Effector CD4-positive, alpha-beta T cell (primary cell): Measurements from ENCODE around the gene TRIM36. TPM values are rescaled to one million over a fixed set of nuclear protein-coding genes. Genes with fewer than 3 reads are reported as not detected.
A peak's percentile ranks its signal among the peaks of the same experiment; 100 is the strongest.

Source experiments
- DNase-seq: peaks from one replicate; pipeline ENCODE4 v3.0.0-alpha.2; 2020
- total RNA-seq: gene quantifications from one replicate; lab custom pipeline; 2026; lab: John Stamatoyannopoulos, UW

Gene TRIM36
- not detected for total RNA-seq

DNA sequence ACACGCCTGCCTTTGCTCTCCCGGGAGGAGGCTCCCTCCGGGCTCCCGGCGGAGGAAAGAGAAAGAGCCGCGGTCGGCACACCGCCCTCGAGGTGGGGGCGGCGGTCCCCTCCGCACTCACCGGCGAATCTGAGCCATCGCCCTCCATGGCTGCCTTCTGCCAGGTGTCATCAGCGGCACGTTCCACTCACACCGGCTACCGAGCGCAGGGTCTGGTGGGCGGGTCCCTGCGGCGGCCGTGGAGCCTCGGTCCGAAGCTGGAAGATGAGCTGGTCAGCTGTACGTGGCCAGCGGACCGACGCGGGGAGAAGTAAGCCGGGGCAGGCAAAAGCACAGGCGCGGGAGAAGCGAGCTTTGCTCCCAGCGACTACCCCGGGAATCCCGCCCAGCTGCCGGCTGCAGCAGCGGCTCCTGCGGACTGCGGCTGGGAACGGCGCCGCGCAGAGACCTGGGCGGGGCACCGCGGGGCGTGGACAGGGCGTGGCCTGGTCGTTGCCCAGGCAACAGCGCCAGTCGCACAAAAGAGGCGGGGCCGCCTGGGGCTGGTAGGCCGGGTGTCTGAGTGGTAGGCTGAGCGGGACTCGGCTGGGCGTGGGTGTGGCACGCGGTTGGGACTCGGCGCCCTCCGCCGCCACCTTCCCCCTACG is at the start of gene TRIM36:
Gene TRIM36 (minus strand): TSS at position 422 of the 647 bp plus-strand sequence. CDS start 274 bp downstream, at position 148.
- peak; percentile 66 for DNase-seq

- DNase-seq = no peak
Measured at GRCh38 chr5:115214541-115214940, 44.8 kb upstream of the TRIM36 start.

DNA sequence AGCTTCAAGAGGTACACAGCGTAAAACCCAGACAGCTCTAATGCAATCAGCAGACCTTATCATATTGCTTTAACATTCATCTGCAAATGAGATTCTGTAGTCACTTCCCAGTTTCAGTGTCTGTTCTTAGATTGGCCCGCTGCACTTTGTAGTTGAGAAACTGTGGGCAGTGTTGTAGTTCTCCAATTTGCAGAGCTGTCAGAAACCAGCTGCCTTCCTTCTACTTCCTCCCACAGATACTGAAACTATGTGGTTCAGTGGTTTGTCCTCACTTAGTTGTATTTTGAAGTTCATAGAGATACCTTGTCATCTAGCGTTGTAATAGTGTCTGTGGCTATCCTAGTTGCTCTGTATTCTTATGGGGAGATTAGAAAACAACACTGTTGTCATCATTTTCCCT is 39.6 kb upstream of the TRIM36 start:
- DNase-seq = no peak

- no peak for DNase-seq
Measured at GRCh38 chr5:115202952-115203351, 33.2 kb upstream of the TRIM36 start.

DNA sequence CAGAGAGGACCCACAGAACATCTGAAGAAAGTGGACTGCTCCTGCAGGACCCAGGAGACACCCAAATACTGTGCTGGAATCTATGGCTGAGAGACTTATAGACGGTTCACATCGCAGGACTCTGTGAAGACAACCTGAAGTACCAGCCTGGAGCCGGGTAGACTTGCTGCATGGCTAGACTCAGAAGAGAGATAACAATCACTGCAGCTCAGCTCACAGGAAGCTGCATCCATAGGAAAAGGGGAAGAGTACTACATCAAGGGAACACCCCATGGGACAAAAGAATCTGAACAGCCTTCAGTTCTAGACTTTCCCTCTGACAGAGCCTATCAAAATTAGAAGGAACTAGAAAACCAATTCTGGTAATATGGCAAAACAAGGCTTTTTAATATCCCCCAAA is 26.5 kb upstream of the TRIM36 start:
- DNase-seq = no peak

DNA sequence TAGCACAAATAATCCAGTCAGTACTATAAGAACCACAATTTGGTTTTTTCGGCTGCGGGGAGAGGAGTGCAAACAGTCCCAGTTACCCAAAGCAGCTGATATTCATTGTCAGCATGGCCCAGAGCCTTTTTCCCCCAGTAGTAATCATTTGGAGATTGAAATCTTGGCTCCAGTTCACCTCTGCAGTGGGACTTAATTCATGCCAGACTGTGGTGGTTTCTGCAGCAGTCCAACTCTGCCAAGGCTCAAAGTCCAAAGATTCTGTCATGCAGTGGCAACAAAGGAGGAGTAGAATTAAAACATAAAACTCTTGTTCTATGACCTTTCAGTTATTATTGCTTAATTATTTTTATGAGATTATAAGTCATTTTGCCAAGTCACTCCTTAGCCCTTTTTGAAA is 25.0 kb upstream of the TRIM36 start:
- no peak for DNase-seq

DNA sequence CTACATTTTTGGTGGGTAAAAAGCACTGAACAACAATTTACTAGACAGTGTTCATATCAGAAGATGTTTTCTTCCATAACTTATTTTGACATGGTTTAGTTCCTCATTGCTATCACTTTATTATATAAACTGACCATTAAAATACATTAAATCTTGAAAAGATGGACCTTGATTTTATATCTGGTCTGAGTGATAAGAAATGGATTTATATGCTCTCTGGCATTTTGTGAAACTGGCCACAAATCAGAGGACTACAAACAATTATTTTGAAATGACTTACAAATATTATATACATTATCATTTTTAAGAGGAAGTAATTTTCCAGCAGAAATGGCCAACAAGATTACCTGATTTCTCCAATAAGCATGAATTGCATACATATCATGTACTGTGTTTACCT is 23.6 kb upstream of the TRIM36 start:
- no peak for DNase-seq

DNA sequence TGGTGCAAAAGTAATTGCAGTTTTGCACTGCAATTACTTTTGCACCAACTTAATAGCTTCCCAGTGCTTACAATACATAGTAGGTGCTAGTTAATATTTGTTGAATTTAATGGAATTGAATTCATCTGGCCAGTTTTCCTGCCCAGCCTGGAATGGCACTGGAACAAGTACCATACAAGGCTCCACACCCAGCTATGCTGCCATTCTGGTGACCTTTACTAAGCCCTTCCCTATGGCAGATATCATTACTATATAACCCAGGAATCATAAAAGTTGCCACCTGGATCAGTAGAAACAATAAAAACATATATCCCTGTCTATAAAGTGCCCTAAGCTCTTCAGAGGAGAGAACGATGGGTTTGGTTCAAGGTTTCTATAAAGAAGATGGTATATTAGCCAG is 22.4 kb upstream of the TRIM36 start:
- no peak for DNase-seq

DNA sequence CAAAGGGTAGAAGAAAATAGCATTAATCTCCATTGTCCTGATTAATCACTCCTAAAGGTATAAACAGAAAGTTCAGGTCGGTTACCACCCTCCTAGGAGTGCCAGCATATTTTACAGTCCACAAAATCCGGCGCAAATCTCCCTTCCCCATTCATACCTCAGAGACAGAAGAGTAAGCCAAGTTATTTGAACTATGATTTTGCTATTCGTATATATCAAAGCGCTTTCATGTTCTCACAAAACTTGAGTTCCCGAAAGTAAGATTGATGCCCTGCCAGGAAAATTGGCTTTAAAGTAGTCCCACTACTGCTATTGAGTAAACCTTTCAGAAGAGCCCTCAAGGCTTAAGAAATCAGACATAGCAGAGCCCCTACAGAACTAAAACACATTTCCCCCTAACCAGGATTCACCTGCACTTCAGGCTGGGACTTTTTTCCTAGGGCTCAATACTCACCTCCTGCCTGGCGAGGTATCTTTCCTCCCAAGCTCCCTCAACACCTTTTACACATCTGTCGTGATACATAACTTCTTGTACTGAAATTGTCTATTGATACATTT is 21.8 kb upstream of the TRIM36 start:
- DNase-seq = no peak

DNA sequence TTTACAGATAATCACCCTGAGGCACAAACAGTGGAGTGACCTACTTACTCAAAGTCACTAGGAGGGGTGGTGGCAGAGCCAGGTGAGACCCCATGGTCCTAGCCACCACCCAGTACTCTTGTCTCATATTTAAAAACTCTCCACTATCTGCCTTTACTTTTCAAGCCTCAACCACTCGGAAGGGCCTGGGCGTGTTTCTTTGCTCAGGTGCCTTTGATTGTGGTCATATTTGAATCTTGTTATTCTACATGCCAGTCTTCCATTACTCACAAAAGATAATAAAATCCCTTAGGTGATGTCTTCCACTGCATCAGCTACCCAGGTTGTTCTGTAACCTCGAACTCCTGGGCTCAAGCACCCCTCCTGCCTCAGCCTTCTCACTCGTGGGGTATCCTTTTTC is 20.7 kb upstream of the TRIM36 start:
- DNase-seq = no peak

GRCh38 chr5:115189866-115190265 is 20.2 kb upstream of the TRIM36 start:
- no peak for DNase-seq

- DNase-seq = no peak
Measured at GRCh38 chr5:115186794-115187193, 17.1 kb upstream of the TRIM36 start.

DNA sequence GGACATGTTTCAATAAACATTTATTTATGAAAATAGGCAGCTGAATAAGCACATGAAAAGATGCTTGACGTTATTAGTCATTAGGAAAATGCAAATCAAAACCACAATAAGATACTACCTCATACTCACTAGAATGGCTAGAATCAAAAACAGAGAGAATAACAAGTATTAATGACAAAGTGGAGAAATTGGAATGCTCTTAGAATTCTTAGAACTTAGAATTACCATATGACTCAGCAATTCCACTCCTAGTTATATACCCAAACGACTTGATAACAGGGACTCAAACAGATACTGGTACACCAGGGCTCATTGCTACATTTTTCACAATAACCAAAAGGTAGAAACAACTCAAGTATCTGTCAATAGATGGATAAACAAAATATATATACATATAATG is 15.1 kb upstream of the TRIM36 start:
- DNase-seq = no peak

GRCh38 chr5:115181757-115182156 is 12.0 kb upstream of the TRIM36 start:
- no peak for DNase-seq

GRCh38 chr5:115180165-115180709 is 10.5 kb upstream of the TRIM36 start:
- no peak for DNase-seq

- DNase-seq = no peak
Measured at GRCh38 chr5:115179394-115180164, 9.9 kb upstream of the TRIM36 start.

- DNase-seq = no peak
Measured at GRCh38 chr5:115179030-115179393, 9.3 kb upstream of the TRIM36 start.

GRCh38 chr5:115170929-115171510 is 1.3 kb upstream of the TRIM36 start:
- no peak for DNase-seq

- DNase-seq = no peak
Measured at GRCh38 chr5:115170134-115170928, 623 bp upstream of the TRIM36 start.

DNA sequence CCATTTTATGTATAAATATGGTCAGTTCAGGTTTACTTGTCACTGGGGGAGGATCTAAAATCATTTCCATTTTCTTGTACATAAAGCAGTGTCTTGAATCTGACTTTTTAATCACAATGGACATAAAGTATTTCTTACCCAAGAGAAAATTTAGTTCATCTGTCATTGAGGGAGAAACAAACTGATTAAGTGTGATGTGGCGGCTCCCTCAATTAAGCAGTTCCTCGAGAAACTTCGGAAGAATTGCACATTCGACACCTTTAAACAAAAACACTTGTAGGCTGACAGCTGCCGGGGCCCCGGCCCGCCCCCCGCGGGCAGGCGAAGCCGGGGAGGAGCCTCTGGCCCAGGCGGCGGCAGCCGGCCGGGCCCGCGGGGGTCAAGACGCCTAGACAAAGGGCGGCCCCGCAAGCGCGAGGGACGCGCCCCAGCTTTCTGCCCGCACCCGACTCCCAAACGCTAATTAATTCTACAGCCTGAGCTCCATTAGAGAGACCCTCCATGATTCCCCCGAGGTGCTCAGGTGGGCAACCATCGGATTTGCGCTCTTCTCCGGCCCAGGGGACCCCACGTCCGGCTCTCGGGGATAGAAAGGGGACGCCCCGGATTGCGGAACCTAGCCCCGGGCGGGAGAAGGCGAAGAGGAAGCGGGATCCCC is 750 bp downstream of the TRIM36 start:
- DNase-seq = no peak

DNA sequence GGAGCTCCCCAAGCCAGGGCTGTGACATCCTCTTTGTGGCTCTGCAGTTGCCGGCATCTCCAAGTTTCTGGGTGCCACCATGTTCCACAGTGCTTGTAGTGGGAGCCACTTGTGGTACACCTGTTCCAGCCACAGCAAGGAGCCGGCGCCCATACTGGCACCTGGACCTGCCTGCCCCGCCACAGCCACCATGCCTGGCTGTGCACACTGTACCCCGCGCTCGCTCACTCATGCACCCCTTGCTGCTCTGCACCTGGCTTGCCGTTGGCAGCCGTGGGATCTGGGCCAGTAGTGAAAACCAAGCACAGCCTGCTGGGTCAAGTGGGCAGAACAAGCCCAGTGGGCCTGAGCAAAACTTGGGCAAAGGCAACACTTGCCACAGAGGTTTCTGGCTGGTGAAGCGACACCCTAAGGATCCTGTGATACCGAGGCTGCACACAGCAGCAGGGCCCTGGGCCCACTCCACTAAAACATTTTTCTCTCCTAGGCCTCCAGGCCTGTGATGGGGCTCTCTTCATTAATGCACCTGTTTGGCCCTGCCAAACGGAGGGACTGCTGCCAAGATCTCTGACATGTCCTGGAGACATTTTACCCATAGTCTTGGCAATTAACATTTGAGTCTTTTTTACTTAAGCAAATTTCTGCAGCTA is 2.8 kb downstream of the TRIM36 start:
- DNase-seq = no peak

- no peak for DNase-seq
Measured at GRCh38 chr5:115165790-115166189, 3.9 kb downstream of the TRIM36 start.
